NB4 (cell line): ENCODE results near the gene ADGRL4.

Experiments used
- CTCF ChIP-seq: IDR thresholded peaks from one replicate; pipeline ENCODE4 v1.5.1; 2012; ENCODE audit warnings: low read depth, low read length
- MAX ChIP-seq: IDR thresholded peaks from 2 replicates; pipeline ENCODE4 v1.6.1; 2011; ENCODE audit warnings: low read depth, low read length
- MYC ChIP-seq: IDR thresholded peaks from 2 replicates; pipeline ENCODE4 v1.6.1; 2011; ENCODE audit warnings: low read depth, low read length
- POLR2A ChIP-seq: IDR thresholded peaks from 2 replicates; pipeline ENCODE4 v1.6.1; 2011; ENCODE audit warnings: mild to moderate bottlenecking; ENCODE audit not compliant: insufficient read length; ENCODE audit errors: extremely low read depth

- TF ChIP-seq POLR2A (no peak), CTCF (no peak), MYC (no peak), MAX (no peak)
Measured at GRCh38 chr1:78843111-78843510, 163.4 kb downstream of the ADGRL4 start.
